SK-N-SH (cell line): Measurements from ENCODE around the gene SLC22A5.

Experiments used
- GABPA ChIP-seq: IDR thresholded peaks from 2 replicates; pipeline ENCODE4 v1.4.0; 2012; ENCODE audit warnings: low read depth, mild to moderate bottlenecking
- MXI1 ChIP-seq: IDR thresholded peaks from 2 replicates; pipeline ENCODE4 v1.6.1; 2012; ENCODE audit warnings: mild to moderate bottlenecking, low read depth, low read length, improper control_type of control experiment
- TEAD4 ChIP-seq: IDR thresholded peaks from 2 replicates; pipeline ENCODE4 v1.4.0; 2012; ENCODE audit warnings: mild to moderate bottlenecking, borderline replicate concordance; ENCODE audit not compliant: insufficient read depth
- TF ChIP-seq, protein P1 (sequence below): fragments of 200-600 bp; sonication (generic); IDR thresholded peaks from 2 replicates; pipeline ENCODE4 v1.6.1; 2017; ENCODE audit warnings: antibody characterized with exemption, mild to moderate bottlenecking, moderate library complexity

DNA sequence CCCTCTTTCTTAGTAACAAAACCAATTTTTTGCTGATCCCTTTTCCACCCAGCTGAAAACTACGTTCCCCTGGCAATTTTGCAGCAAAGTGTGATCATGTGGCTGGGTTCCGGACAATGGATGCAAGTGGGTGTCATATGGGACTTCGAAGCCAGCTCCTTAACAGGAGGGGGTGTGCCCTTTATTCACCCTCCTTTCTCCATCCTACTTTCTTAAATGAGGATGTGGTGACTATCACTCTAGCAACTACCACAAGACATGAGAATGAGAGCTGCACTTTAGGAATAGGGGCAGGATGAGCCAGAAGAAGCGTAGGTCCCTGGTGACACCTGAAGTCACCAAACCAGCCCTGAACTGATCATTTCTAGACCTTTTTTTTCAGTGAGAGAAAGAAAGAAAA lies 62.1 kb downstream of the SLC22A5 start:
- TF ChIP-seq GABPA (no peak), TEAD4 (no peak), MXI1 (no peak)
- TF ChIP-seq, protein P1, sequence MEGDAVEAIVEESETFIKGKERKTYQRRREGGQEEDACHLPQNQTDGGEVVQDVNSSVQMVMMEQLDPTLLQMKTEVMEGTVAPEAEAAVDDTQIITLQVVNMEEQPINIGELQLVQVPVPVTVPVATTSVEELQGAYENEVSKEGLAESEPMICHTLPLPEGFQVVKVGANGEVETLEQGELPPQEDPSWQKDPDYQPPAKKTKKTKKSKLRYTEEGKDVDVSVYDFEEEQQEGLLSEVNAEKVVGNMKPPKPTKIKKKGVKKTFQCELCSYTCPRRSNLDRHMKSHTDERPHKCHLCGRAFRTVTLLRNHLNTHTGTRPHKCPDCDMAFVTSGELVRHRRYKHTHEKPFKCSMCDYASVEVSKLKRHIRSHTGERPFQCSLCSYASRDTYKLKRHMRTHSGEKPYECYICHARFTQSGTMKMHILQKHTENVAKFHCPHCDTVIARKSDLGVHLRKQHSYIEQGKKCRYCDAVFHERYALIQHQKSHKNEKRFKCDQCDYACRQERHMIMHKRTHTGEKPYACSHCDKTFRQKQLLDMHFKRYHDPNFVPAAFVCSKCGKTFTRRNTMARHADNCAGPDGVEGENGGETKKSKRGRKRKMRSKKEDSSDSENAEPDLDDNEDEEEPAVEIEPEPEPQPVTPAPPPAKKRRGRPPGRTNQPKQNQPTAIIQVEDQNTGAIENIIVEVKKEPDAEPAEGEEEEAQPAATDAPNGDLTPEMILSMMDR: no peak
